Adrenal gland (tissue), 12 donors: ENCODE results near the gene SRSF2. TPM values are rescaled to one million over a fixed set of nuclear protein-coding genes. Genes with fewer than 3 reads are reported as not detected.
A peak's percentile ranks its signal among the peaks of the same experiment; 100 is the strongest.

Source experiments
- DNase-seq, 7 donors: peaks; one replicate each; pipeline ENCODE4 v3.0.0-alpha.2; 2019 to 2020
- H3K27ac ChIP-seq, 5 donors: fragments of 200-600 bp; sonication (generic) in 4 of 5; 1 replicate in 3 of 5; 2 replicates in 2 of 5; pipeline versions ENCODE4 v1.5.1 to v1.8.0; 2016 to 2020; ENCODE audit warnings: mild to moderate bottlenecking in 1 of 5
- H3K27me3 ChIP-seq: fragments of 200-600 bp; 2 replicates; pipeline ENCODE4 v1.8.0; 2021
- H3K36me3 ChIP-seq, 2 donors: fragments of 200-600 bp; replicated peaks in 1 of 2; 1 replicate in 1 of 2; 2 replicates in 1 of 2; pipeline versions ENCODE4 v1.5.1 to v1.8.0; 2018 to 2022
- H3K4me1 ChIP-seq, 2 donors: fragments of 200-600 bp; replicated peaks in 1 of 2; 1 replicate in 1 of 2; 2 replicates in 1 of 2; pipeline versions ENCODE4 v1.5.1 to v1.8.0; 2018 to 2021
- H3K4me3 ChIP-seq, 4 donors: fragments of 200-600 bp; sonication (generic) in 3 of 4; one replicate each; pipeline ENCODE4 v1.5.1; 2016 to 2018
- H3K9me3 ChIP-seq, 3 donors: fragments of 200-600 bp; sonication (generic) in 1 of 3; replicated peaks in 1 of 3; 1 replicate in 2 of 3; 2 replicates in 1 of 3; pipeline versions ENCODE4 v1.5.1 to v1.8.0; 2016 to 2021
- CTCF ChIP-seq, 6 experiments: fragments of 450-650 bp in 4 of 6; fragments of 200-600 bp in 2 of 6; sonication (generic) in 1 of 6; IDR thresholded peaks; 1 replicate in 5 of 6; 2 replicates in 1 of 6; pipeline versions ENCODE4 v1.5.1 to v1.8.0; 2016 to 2021; ENCODE audit warnings: antibody characterized with exemption in 6 of 6, mild to moderate bottlenecking in 2 of 6, moderate library complexity in 1 of 6
- POLR2A ChIP-seq, 2 donors: fragments of 450-650 bp; IDR thresholded peaks; one replicate each; pipeline ENCODE4 v1.6.1; 2017; ENCODE audit warnings: antibody characterized with exemption in 2 of 2, mild to moderate bottlenecking in 2 of 2, moderate library complexity in 1 of 2
- WGBS, 4 donors: extraction: QIAGEN DNeasy Blood & Tissue Kit in 2 of 4; methylation state at CpG; one replicate each; pipeline versions ENCODE4 v1.1.5 to v1.1.7; 2013 to 2017; 5-methylcytosine and 5-hydroxymethylcytosine counted together
- intact Hi-C, 2 donors: fragments of 100-400 bp; cut with DNase I; formaldehyde crosslinking; loops; one replicate each; pipeline versions ENCODE4 v1.14.1 to v1.15.0; 2022 to 2023
- polyA plus RNA-seq, 3 donors: library from polyadenylated mRNA; stranded (reverse); fragments of 200-250 nt in 2 of 3; fragments of 350-450 nt in 1 of 3; fragmentation: Illumina TruSeq in 1 of 3; extraction: RNeasy Lipid Tissue Mini Kit (QIAGEN cat#74804) in 1 of 3; gene quantifications; one replicate each; pipeline ENCODE4 v1.2.3, GENCODE V29; 2013 to 2014
- total RNA-seq, 9 donors: library from RNA; depleted of rRNA in 4 of 9; stranded (reverse); fragments of >200 nt in 4 of 9; fragments of 120-200 nt in 1 of 9; fragmentation: NEBNext Ultra II Directional in 1 of 9; extraction: Animal tissue kit (Norgen Biotek cat#: 25700) in 1 of 9; gene quantifications; one replicate each; pipeline versions ENCODE4 v1.1.0 to v1.2.4, GENCODE V29; 2013 to 2023
- donor health status: healthy with polysubstance abuse.
- donor health status: Bipolar disorder and iron deficiency.
- donor health status: DM: yes; HTN: yes; CAD: no.
- donor health status: DM: no; HTN: no; CAD: no.
- donor health status: DM: no; HTN: no; CAD: no.
- donor health status: DM: yes; HTN: yes; CAD: no.

The SRSF2 gene
- total and polyA plus RNA-seq, 12 donors: 103 to 269 (median 194) TPM

GRCh38 chr17:76758570-76758969 is 21.4 kb upstream of the SRSF2 start:
- no peak overlapping the region for H3K27ac ChIP-seq
- H3K27me3 ChIP-seq: no peaks in the 10 kb centered on the region
- H3K4me3 ChIP-seq: no peak overlapping the region
- H3K9me3 ChIP-seq: no peaks in the 10 kb centered on the region
- intact Hi-C loops: no loop called here
- TF ChIP-seq POLR2A (IDR thresholded peaks at IDR 0.05) (no peak), CTCF (IDR thresholded peaks at IDR 0.05) (no peak)
- peaks cover 0 to 20% of the 10 kb centered on the region in 2 donors for H3K36me3 ChIP-seq
- H3K4me1 ChIP-seq: no peaks in the 10 kb centered on the region
- WGBS, 4 donors: 96 to 98% (median 96%) methylated on average over 3 of the region's 3 CpGs
- DNase-seq: peak in 1 of 7 donors; percentile 4

GRCh38 chr17:76757256-76757655 is 20.1 kb upstream of the SRSF2 start:
- intact Hi-C loops: no loop called here
- WGBS, 4 donors: 92 to 95% (median 95%) methylated on average over 5 of the region's 5 CpGs
- no peaks in the 10 kb centered on the region for H3K4me1 ChIP-seq
- no peak overlapping the region for H3K4me3 ChIP-seq
- H3K36me3 ChIP-seq: peaks cover 0 to 20% of the 10 kb centered on the region in 2 donors
- TF ChIP-seq CTCF (IDR thresholded peaks at IDR 0.05) (no peak), POLR2A (IDR thresholded peaks at IDR 0.05) (no peak)
- no peak overlapping the region for H3K27ac ChIP-seq
- DNase-seq: peak in 1 of 7 donors; percentile 14
- H3K9me3 ChIP-seq: no peaks in the 10 kb centered on the region
- no peaks in the 10 kb centered on the region for H3K27me3 ChIP-seq

- WGBS, 4 donors: 92 to 100% (median 98%) methylated on average over 2 of the region's 2 CpGs
These were observed 18.2 kb upstream of the SRSF2 start for GRCh38 chr17:76755285-76755684.

More at GRCh38 chr17:76755285-76755684, 18.2 kb upstream of the SRSF2 start:
- no peak overlapping the region for H3K27ac ChIP-seq
- no peaks in the 10 kb centered on the region for H3K27me3 ChIP-seq
- intact Hi-C loops: no loop called here
- no peak overlapping the region for H3K4me3 ChIP-seq
- DNase-seq: peak in 1 of 7 donors; percentile 23
- TF ChIP-seq CTCF (IDR thresholded peaks at IDR 0.05): no peak
- no peak for TF ChIP-seq POLR2A (IDR thresholded peaks at IDR 0.05)
- H3K36me3 ChIP-seq: peaks cover 0 to 20% of the 10 kb centered on the region in 2 donors
- no peaks in the 10 kb centered on the region for H3K9me3 ChIP-seq
- H3K4me1 ChIP-seq: no peaks in the 10 kb centered on the region
